ENCODE results near the gene NKAIN2.

DNA sequence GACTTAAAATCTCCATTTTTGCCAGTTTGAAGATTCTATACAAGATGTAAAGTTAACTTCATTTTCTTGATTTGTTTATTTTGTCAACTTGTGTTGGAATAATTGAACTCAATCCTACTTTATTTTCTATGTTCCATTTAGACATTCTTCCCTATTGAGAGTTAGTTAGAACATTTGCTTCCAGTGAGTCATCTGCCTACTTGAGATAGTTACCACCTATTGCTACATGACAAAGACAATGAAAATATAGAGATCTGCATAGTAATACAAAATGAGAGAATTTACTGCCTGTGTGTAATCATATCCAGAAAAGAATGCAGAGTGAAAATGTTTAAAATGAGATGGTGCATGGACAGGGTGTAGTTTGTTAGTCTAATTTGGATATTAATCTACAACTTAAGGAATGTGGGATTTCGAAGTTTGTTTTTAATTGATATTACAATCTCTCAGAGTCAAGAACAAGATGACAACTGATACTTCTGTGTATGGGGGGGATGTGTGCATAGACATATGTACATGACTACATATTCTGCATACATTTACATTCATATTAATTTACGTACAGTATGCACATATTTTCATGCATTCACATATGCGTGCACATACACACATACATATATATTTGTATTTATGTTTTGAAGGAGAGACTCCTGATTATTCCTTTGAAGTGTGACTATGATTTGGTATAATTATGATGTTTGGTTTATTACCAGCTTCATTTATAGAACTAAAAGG lies 420.1 kb downstream of the NKAIN2 start:
- TF ChIP-seq, protein P1, sequence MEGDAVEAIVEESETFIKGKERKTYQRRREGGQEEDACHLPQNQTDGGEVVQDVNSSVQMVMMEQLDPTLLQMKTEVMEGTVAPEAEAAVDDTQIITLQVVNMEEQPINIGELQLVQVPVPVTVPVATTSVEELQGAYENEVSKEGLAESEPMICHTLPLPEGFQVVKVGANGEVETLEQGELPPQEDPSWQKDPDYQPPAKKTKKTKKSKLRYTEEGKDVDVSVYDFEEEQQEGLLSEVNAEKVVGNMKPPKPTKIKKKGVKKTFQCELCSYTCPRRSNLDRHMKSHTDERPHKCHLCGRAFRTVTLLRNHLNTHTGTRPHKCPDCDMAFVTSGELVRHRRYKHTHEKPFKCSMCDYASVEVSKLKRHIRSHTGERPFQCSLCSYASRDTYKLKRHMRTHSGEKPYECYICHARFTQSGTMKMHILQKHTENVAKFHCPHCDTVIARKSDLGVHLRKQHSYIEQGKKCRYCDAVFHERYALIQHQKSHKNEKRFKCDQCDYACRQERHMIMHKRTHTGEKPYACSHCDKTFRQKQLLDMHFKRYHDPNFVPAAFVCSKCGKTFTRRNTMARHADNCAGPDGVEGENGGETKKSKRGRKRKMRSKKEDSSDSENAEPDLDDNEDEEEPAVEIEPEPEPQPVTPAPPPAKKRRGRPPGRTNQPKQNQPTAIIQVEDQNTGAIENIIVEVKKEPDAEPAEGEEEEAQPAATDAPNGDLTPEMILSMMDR (IDR thresholded peaks at IDR 0.05; ENCODE audit: low read length), result no peak
- no peak for TF ChIP-seq EZH2phosphoT487 (IDR thresholded peaks at IDR 0.05; ENCODE audit: low read length)
